OCI-LY1 (cell line): ENCODE data around the gene DTX1.

Source experiments
- EZH2 ChIP-seq: fragments of 200-600 bp; sonication (generic), shearing (Covaris generic); IDR thresholded peaks from 2 replicates; pipeline ENCODE4 v1.8.0; 2017; ENCODE audit warnings: borderline replicate concordance, mixed run types, mild to moderate bottlenecking, antibody characterized with exemption, low read length, moderate library complexity, mixed read lengths
- TF ChIP-seq, protein P1 (sequence below): fragments of 200-600 bp; sonication (generic), shearing (Covaris generic); IDR thresholded peaks from 2 replicates; pipeline ENCODE4 v1.5.1; 2017; ENCODE audit warnings: mild to moderate bottlenecking, antibody characterized with exemption, low read length, moderate library complexity, mixed read lengths

DNA sequence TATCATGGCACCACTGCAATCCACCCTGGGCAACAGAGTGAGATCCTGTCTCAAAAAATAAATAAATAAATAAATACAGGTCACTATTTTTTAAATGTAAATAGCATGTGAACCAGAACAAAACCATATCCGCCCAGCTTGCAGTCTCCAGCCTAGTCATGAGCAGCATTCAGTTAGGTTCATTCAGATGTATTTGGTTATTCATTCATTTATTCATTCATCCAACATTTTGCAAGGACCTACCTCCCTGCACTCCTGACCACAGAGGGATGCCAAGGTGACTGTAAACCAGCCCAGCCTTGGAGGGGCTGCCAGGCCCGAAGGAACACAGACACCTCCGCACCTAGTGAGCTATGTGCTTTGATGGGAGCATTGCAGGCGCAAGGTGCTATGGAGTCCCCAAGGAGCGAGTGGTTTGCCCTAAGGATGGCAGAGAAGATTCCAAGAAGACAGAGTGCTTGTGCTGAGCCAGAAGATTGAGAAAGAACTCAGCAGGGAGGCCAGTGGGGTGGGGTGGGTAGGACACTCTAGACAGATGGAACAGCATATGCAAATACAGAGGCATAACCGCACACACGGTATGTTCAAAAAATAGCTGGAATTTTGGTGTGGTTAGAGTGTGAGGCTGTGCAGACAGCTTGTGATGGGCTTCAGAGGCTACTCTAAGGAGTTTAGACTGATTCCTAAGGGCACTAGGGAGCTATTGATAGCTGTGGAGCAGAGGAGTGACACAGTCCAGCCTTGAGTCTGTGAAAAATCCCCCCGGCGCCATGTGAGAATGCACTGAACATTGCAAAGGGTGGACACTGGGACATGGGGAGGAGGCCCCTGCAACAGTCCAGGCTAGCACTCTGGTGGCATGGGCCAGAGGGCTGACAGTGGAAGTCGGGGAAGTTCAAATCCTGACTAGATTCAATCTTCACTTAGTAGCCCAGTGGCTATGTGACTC is 11.7 kb downstream of the DTX1 start:
- TF ChIP-seq EZH2 = no peak
- TF ChIP-seq, protein P1, sequence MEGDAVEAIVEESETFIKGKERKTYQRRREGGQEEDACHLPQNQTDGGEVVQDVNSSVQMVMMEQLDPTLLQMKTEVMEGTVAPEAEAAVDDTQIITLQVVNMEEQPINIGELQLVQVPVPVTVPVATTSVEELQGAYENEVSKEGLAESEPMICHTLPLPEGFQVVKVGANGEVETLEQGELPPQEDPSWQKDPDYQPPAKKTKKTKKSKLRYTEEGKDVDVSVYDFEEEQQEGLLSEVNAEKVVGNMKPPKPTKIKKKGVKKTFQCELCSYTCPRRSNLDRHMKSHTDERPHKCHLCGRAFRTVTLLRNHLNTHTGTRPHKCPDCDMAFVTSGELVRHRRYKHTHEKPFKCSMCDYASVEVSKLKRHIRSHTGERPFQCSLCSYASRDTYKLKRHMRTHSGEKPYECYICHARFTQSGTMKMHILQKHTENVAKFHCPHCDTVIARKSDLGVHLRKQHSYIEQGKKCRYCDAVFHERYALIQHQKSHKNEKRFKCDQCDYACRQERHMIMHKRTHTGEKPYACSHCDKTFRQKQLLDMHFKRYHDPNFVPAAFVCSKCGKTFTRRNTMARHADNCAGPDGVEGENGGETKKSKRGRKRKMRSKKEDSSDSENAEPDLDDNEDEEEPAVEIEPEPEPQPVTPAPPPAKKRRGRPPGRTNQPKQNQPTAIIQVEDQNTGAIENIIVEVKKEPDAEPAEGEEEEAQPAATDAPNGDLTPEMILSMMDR = no peak
